MCF 10A (cell line): ENCODE measurements around the gene LRIG3. TPM values are rescaled to one million over a fixed set of nuclear protein-coding genes. Genes with fewer than 3 reads are reported as not detected.

Experiments used
- BruUV-seq: library from RNA; stranded (reverse); fragments of 400-500 nt; replicated peaks from 2 replicates; lab custom pipeline; 2021; lab: Mats Ljungman, UMichigan
- CTCF ChIA-PET: fragments of 300-600 bp; sonication (Branson Sonifier 250); formaldehyde crosslinking; extraction: SDS; loops from one replicate; lab custom pipeline; 2021; ENCODE audit warnings: antibody characterized with exemption, inconsistent platforms; lab: Yijun Ruan, JAX
- POLR2A ChIA-PET: fragments of 300-600, 350-650 bp; sonication (Branson Sonifier 250); formaldehyde crosslinking; extraction: SDS; loops from one replicate; lab custom pipeline; 2020; ENCODE audit warnings: antibody characterized with exemption, inconsistent platforms; lab: Yijun Ruan, JAX
- DNase-seq: peaks from one replicate; pipeline ENCODE4 v3.0.0-alpha.2; 2018; ENCODE audit not compliant: unreplicated experiment
- H3K27ac Mint-ChIP-seq: one replicate; pipeline ENCODE4 v1.8.0; 2022; ENCODE audit warnings: mild to moderate bottlenecking, low read depth, mixed read lengths; ENCODE audit not compliant: unreplicated experiment
- H3K27me3 Mint-ChIP-seq: one replicate; pipeline ENCODE4 v1.8.0; 2022; ENCODE audit warnings: mixed read lengths; ENCODE audit not compliant: insufficient read depth, unreplicated experiment
- H3K36me3 Mint-ChIP-seq: one replicate; pipeline ENCODE4 v1.8.0; 2022; ENCODE audit warnings: mild to moderate bottlenecking, moderate library complexity, mixed read lengths; ENCODE audit not compliant: insufficient read depth, unreplicated experiment
- H3K4me1 Mint-ChIP-seq: one replicate; pipeline ENCODE4 v1.8.0; 2022; ENCODE audit warnings: mixed read lengths; ENCODE audit not compliant: insufficient read depth, unreplicated experiment
- H3K4me3 Mint-ChIP-seq: one replicate; pipeline ENCODE4 v1.8.0; 2022; ENCODE audit warnings: mild to moderate bottlenecking, moderate library complexity, mixed read lengths; ENCODE audit not compliant: unreplicated experiment
- H3K9me3 Mint-ChIP-seq: one replicate; pipeline ENCODE4 v1.8.0; 2022; ENCODE audit warnings: mixed read lengths; ENCODE audit not compliant: unreplicated experiment
- intact Hi-C: fragments of 100-400 bp; cut with micrococcal nuclease; formaldehyde crosslinking; loops from 2 replicates; pipeline ENCODE4 v1.14.1; 2022
- total RNA-seq: library from RNA; stranded (reverse); gene quantifications from 2 replicates; pipeline ENCODE4 v1.2.3, GENCODE V29; 2022
- TF ChIP-seq, protein P1 (sequence below): fragments of 200-600 bp; IDR thresholded peaks from one replicate; pipeline ENCODE4 v1.8.0; 2022; ENCODE audit warnings: antibody characterized with exemption, mild to moderate bottlenecking; ENCODE audit not compliant: unreplicated experiment

LRIG3 gene
- total RNA-seq, 1 experiment from 2014 or later = 41.5 TPM

DNA sequence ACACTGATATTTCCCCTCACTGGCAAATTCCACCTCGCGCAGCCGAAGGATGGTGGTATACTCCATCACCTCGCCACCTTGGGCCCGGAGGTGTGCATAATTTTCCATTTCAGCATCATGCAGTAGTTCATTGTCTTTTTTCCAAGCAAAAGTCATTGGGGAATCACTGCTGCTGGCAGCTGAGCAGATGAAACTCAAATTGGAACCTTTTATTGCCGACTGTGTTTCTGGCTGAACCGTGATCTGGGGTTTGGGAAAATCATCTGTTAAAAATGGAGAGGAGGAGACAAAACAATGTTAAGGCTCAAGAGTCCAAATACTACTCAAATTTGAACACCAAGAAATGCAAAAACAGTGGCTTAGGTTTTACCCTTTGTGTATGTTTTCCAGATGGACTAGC is 39.7 kb downstream of the LRIG3 start:
- CTCF ChIA-PET = interaction anchor here (0.6 kb wide), 1 partner anchor 227 kb away, joined by 3 read pairs; no protein-coding TSS in a partner anchor
- H3K27ac Mint-ChIP-seq = peak overlapping the region; percentile 19
- intact Hi-C loops = no loop called here

DNA sequence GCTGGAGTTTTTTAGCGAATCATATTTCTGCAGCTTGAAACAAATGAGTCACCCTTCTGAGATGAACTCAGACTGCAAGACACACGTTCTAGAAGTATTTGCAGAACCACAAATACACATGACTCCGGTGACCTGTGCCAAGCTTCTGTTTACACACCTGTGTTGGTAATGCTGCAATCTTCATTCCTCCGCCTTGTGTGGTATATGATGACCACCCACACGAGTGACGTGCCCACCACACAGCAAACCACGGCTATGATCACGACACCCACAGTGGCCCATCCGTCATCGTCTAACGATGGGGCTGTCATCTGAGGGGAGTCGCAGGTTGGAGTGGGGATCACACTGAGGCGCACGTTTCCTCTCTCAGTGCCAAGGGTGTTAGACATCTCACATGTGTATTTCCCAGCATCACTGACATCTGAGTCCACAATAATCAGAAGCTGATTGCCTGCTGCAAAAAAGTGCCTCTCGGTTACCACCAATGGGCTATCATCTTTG is 43.0 kb downstream of the LRIG3 start:
- H3K4me1 Mint-ChIP-seq = peaks cover 17% of the 10 kb centered on the region

More for the DNA sequence above, 39.7 kb downstream of the LRIG3 start:
- peaks cover 17% of the 10 kb centered on the region for H3K4me1 Mint-ChIP-seq
- DNase-seq = no peak
- no peaks in the 10 kb centered on the region for H3K27me3 Mint-ChIP-seq
- POLR2A ChIA-PET = interaction anchor here (1.5 kb wide), 1 partner anchor 30 kb away, joined by 3 read pairs; no protein-coding TSS in a partner anchor
- H3K4me3 Mint-ChIP-seq = no peak overlapping the region
- peaks cover 100% of the 10 kb centered on the region for H3K36me3 Mint-ChIP-seq
- no TSS peak for BruUV-seq
- TF ChIP-seq, protein P1, sequence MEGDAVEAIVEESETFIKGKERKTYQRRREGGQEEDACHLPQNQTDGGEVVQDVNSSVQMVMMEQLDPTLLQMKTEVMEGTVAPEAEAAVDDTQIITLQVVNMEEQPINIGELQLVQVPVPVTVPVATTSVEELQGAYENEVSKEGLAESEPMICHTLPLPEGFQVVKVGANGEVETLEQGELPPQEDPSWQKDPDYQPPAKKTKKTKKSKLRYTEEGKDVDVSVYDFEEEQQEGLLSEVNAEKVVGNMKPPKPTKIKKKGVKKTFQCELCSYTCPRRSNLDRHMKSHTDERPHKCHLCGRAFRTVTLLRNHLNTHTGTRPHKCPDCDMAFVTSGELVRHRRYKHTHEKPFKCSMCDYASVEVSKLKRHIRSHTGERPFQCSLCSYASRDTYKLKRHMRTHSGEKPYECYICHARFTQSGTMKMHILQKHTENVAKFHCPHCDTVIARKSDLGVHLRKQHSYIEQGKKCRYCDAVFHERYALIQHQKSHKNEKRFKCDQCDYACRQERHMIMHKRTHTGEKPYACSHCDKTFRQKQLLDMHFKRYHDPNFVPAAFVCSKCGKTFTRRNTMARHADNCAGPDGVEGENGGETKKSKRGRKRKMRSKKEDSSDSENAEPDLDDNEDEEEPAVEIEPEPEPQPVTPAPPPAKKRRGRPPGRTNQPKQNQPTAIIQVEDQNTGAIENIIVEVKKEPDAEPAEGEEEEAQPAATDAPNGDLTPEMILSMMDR = no peak
- H3K9me3 Mint-ChIP-seq = no peaks in the 10 kb centered on the region

DNA sequence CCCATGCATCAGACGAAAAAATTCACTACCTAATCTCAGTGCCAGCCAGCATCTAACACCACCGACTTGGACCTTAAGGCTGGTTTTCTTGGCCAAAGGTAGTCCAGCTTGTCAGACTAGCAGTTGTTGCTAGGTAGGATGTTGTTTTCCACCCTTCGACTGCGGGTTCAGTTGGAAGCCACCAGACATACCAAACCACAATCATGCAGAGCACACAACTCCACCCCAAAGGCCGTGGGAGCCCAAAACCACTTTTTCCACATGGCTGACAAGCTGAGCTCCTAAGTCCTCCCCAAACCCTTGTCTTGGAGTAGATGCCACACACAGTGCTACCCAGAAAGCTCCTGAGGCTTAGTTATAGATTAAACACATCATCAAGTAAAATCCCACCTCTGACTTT is 46.8 kb downstream of the LRIG3 start:
- intact Hi-C loops = no loop called here
- TF ChIP-seq, protein P1 = no peak
- H3K27me3 Mint-ChIP-seq = no peaks in the 10 kb centered on the region
- DNase-seq = no peak
- H3K4me3 Mint-ChIP-seq = no peak overlapping the region
- POLR2A ChIA-PET = interaction anchor here (0.5 to 0.7 kb wide), 2 partner anchors 41 to 589 kb away, joined by 3 to 4 read pairs; no protein-coding TSS in a partner anchor
- peaks cover 17% of the 10 kb centered on the region for H3K4me1 Mint-ChIP-seq
- no TSS peak for BruUV-seq
- CTCF ChIA-PET = interaction anchor here (0.7 to 1.3 kb wide), 4 partner anchors 20 to 332 kb away, joined by 3 to 4 read pairs (median 3); no protein-coding TSS in a partner anchor
- no peaks in the 10 kb centered on the region for H3K9me3 Mint-ChIP-seq
- H3K27ac Mint-ChIP-seq = no peak overlapping the region
- peaks cover 63% of the 10 kb centered on the region for H3K36me3 Mint-ChIP-seq

More for the DNA sequence above, 43.0 kb downstream of the LRIG3 start:
- no TSS peak for BruUV-seq
- TF ChIP-seq, protein P1 = no peak
- Mint-ChIP-seq H3K27ac (peak overlapping the region; percentile 51), H3K9me3 (no peaks in the 10 kb centered on the region), H3K27me3 (no peaks in the 10 kb centered on the region), H3K4me3 (no peak overlapping the region), H3K36me3 (peaks cover 100% of the 10 kb centered on the region)
- CTCF ChIA-PET = interaction anchor here (0.6 to 2.5 kb wide), 7 partner anchors 14 to 528 kb away, joined by 3 to 10 read pairs (median 4); no protein-coding TSS in a partner anchor
- POLR2A ChIA-PET = interaction anchor here (0.6 to 4.6 kb wide), 21 partner anchors 9 to 348 kb away, joined by 3 to 86 read pairs (median 4); partner anchors contain the start of gene LRIG3
- intact Hi-C loops = loop anchor here (1.0 to 5.0 kb wide), 3 partner anchors 43 to 335 kb away; partner anchors contain the start of gene LRIG3
- peak; percentile 94 for DNase-seq

DNA sequence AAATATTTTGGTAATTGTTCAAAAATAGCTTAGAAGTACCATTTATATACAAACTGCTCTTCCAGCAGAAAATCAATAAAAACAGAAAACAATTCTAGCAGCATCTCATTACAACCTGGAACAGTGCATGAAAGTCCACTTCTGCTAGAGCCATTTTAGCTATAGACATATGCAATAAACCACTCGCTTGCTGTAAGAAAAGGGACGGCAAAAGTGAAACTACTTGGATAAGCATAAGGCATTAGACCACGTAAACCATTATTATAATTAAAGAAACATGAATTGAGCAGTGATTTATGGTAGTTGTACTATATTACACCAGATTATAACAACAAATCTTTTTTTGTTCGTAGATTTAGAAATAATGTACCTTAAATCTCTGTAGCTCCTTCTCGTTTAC is 48.7 kb downstream of the LRIG3 start:
- ChIA-PET CTCF (interaction anchor here (0.5 to 1.4 kb wide), 3 partner anchors 14 to 322 kb away, joined by 3 to 5 read pairs (median 3); no protein-coding TSS in a partner anchor), POLR2A (interaction anchor here (0.6 to 1.8 kb wide), 8 partner anchors 9 to 215 kb away, joined by 3 to 10 read pairs (median 5); no protein-coding TSS in a partner anchor)
- Mint-ChIP-seq H3K4me3 (no peak overlapping the region), H3K36me3 (peaks cover 44% of the 10 kb centered on the region), H3K9me3 (no peaks in the 10 kb centered on the region), H3K27me3 (no peaks in the 10 kb centered on the region), H3K4me1 (peaks cover 5% of the 10 kb centered on the region), H3K27ac (no peak overlapping the region)
- TF ChIP-seq, protein P1 = no peak
- no TSS peak for BruUV-seq
- DNase-seq = no peak
- intact Hi-C loops = no loop called here
